RWPE1 (cell line): Measurements from ENCODE around the gene EIF3F.
A peak's percentile ranks its signal among the peaks of the same experiment; 100 is the strongest.

ENCODE experiments used
- CTCF ChIA-PET: fragments of 350-600 bp; sonication (Branson Sonifier 250); formaldehyde crosslinking; extraction: SDS; loops from one replicate; lab custom pipeline; 2021; lab: Yijun Ruan, JAX
- POLR2A ChIA-PET: fragments of 400-600 bp; formaldehyde crosslinking; extraction: SDS; loops from one replicate; lab custom pipeline; 2020; ENCODE audit warnings: antibody characterized with exemption; ENCODE audit not compliant: low non-redundant PET; lab: Yijun Ruan, JAX
- DNase-seq: peaks from one replicate; pipeline ENCODE4 v3.0.0; 2012; ENCODE audit warnings: low spot score
- H3K27ac ChIP-seq: fragments of 450-650 bp; 2 replicates; pipeline ENCODE4 v1.5.1; 2017
- CTCF ChIP-seq: fragments of 450-650 bp; conservative IDR thresholded peaks from 2 replicates; pipeline ENCODE4 v1.5.1; 2017; ENCODE audit warnings: low read depth, mild to moderate bottlenecking

The EIF3F gene

GRCh38 chr11:8033305-8034105 is 46.4 kb downstream of the EIF3F start:
- TF ChIP-seq CTCF = peak; percentile 85
- ChIA-PET CTCF (interaction anchor here (0.6 to 5.1 kb wide), 28 partner anchors 8 to 636 kb away, joined by 3 to 67 read pairs (median 4); partner anchors contain the start of gene TUB), POLR2A (no interaction called here)
- DNase-seq = peak; percentile 74
- H3K27ac ChIP-seq = no peak overlapping the region

GRCh38 chr11:8034106-8034585 is 47.0 kb downstream of the EIF3F start:
- ChIA-PET CTCF (interaction anchor here (0.6 to 5.1 kb wide), 11 partner anchors 12 to 229 kb away, joined by 3 to 67 read pairs (median 6); partner anchors contain the start of gene TUB), POLR2A (no interaction called here)
- no peak for DNase-seq
- TF ChIP-seq CTCF = no peak
- no peak overlapping the region for H3K27ac ChIP-seq

- DNase-seq = no peak
- ChIA-PET CTCF (interaction anchor here (0.6 to 5.1 kb wide), 6 partner anchors 33 to 228 kb away, joined by 3 to 67 read pairs (median 8); no protein-coding TSS in a partner anchor), POLR2A (no interaction called here)
- no peak for TF ChIP-seq CTCF
- H3K27ac ChIP-seq = no peak overlapping the region
These were observed 47.6 kb downstream of the EIF3F start for GRCh38 chr11:8034604-8035190.

GRCh38 chr11:8035200-8035855 is 48.2 kb downstream of the EIF3F start:
- no peak for TF ChIP-seq CTCF
- no peak for DNase-seq
- ChIA-PET CTCF (no interaction called here), POLR2A (no interaction called here)
- H3K27ac ChIP-seq = no peak overlapping the region

- no peak for DNase-seq
- ChIA-PET CTCF (interaction anchor here (0.7 to 2.1 kb wide), 2 partner anchors 63 to 445 kb away, joined by 3 to 7 read pairs; no protein-coding TSS in a partner anchor), POLR2A (no interaction called here)
- H3K27ac ChIP-seq = no peak overlapping the region
- TF ChIP-seq CTCF = no peak
These were observed 49.1 kb downstream of the EIF3F start for GRCh38 chr11:8036002-8036802.
